ENCODE data around the gene PRG3. TPM values are rescaled to one million over a fixed set of nuclear protein-coding genes. Genes with fewer than 3 reads are reported as not detected.

PRG3 gene
- total and polyA plus RNA-seq, 2 donors (not counting 1 experiment from before 2014, with no cell fraction given), result not detected

- H3K36me3 ChIP-seq (replicated peaks in 1 of 2; ENCODE audit: control extremely low read depth in 1 of 2, control insufficient read depth in 1 of 2, extremely low read depth in 1 of 2, insufficient read depth in 2 of 2, low read length in 1 of 2), result no peaks in the 10 kb centered on the region
- ChIA-PET POLR2A (interaction anchor here (0.7 kb wide), 1 partner anchor 92 kb away, joined by 5 read pairs; no protein-coding TSS in a partner anchor), CTCF (interaction anchor here (0.6 to 6.8 kb wide), 14 partner anchors 8 to 1195 kb away, joined by 3 to 94 read pairs (median 4); partner anchors contain the start of gene P2RX3)
- WGBS (ENCODE audit: insufficient coverage), result 33% methylated on average over 27 of the region's 31 CpGs
- H3K4me2 ChIP-seq (replicated peaks; ENCODE audit: low read depth, low read length, poor library complexity, severe bottlenecking), result no peak overlapping the region
- Mint-ChIP-seq H3K4me3 (no peak overlapping the region), H3K27me3 (peaks cover 26% of the 10 kb centered on the region), H3K4me1 (peaks cover 6% of the 10 kb centered on the region), H3K9me3 (ENCODE audit: insufficient read depth) (no peaks in the 10 kb centered on the region), H3K27ac (peak overlapping the region; percentile 7)
- DNase-seq, result peak; percentile 66
- H4K20me1 ChIP-seq (ENCODE audit: control insufficient read depth, insufficient read depth, low read length, poor library complexity, severe bottlenecking), result no peaks in the 10 kb centered on the region
- H3K4me3 ChIP-seq (ENCODE audit: control extremely low read depth in 1 of 5, extremely low read depth in 1 of 5, insufficient read depth in 1 of 5, low read depth in 2 of 5, low read length in 4 of 5), result no peak overlapping the region
- H2AFZ ChIP-seq (ENCODE audit: insufficient read depth, low read depth, low read length, poor library complexity, severe bottlenecking), result peak overlapping the region; percentile 26
- peak; percentile 50 for ATAC-seq (ENCODE audit: low read depth)
- peaks cover 0 to 6% of the 10 kb centered on the region in 2 donors for H3K4me1 ChIP-seq (ENCODE audit: control insufficient read depth in 2 of 2, insufficient read depth in 2 of 2, low read length in 2 of 2)
- intact Hi-C loops (cut with micrococcal nuclease), result loop anchor here (5.0 kb wide), 2 partner anchors 453 to 1788 kb away; no protein-coding TSS in a partner anchor
- H3K27me3 ChIP-seq (replicated peaks in 1 of 4; ENCODE audit: control extremely low read depth in 1 of 4, control insufficient read depth in 3 of 4, insufficient read depth in 4 of 4, low read length in 3 of 4), result peaks cover 0 to 6% (median under 1%) of the 10 kb centered on the region in 4 experiments
- no peaks in the 10 kb centered on the region for H3K79me2 ChIP-seq (ENCODE audit: control insufficient read depth, insufficient read depth, low read length)
- no peak overlapping the region for H3K27ac ChIP-seq (ENCODE audit: low read length in 2 of 2)
- TF ChIP-seq CTCF (IDR thresholded peaks at IDR 0.05), result peak; percentile 87
- no peak for TF ChIP-seq EZH2 (IDR thresholded peaks at IDR 0.05; ENCODE audit: borderline replicate concordance, insufficient read depth, low read depth, low read length, poor library complexity, severe bottlenecking)
- H3K9ac ChIP-seq (ENCODE audit: low read length), result no peak overlapping the region
- peaks cover 0 to 6% (median 0%) of the 10 kb centered on the region in 3 donors for H3K9me3 ChIP-seq (ENCODE audit: control extremely low read depth in 1 of 3, control insufficient read depth in 2 of 3, insufficient read depth in 1 of 3, low read length in 2 of 3)
Observed at GRCh38 chr11:57349491-57350274, 31.3 kb downstream of the PRG3 start.

Data from B cell (primary cell).